Inflammatory macrophage treated with lipopolysaccharide for 1 hour (primary cell): Measurements from ENCODE around the gene C12orf50.
"Not testable (repeated sequence)": the region's sequence is repeated elsewhere in the genome, so short reads cannot be mapped to it uniquely, and the experiment has no call there.

Source experiments
- DNase-seq, 2 donors: peaks; one replicate each; pipeline ENCODE4 v3.0.0-alpha.2; 2020 to 2022

Gene C12orf50

GRCh38 chr12:87985069-87985675 lies 44.0 kb downstream of the C12orf50 start:
- no peak for DNase-seq

DNA sequence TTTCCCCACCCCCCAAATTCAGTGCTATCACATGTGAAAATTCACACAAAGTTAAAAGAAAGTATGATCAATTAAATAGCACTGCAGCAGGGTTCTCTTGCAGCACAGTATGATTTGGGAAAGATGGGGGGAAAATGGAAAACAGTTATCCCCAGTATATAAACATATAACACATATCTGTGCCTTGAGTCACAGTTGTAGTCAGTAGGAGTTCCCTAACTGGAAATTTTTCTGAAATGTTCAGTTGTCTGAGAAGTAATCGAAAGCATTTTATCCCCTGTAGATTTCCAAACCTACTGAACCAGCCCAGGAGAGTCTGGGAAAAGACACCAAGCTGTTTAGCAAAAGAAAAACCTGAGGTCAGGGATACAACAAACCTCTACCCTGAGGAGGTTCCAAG lies 47.0 kb downstream of the C12orf50 start:
- no peak for DNase-seq

GRCh38 chr12:87981495-87981894 lies 47.7 kb downstream of the C12orf50 start:
- DNase-seq = no peak

DNA sequence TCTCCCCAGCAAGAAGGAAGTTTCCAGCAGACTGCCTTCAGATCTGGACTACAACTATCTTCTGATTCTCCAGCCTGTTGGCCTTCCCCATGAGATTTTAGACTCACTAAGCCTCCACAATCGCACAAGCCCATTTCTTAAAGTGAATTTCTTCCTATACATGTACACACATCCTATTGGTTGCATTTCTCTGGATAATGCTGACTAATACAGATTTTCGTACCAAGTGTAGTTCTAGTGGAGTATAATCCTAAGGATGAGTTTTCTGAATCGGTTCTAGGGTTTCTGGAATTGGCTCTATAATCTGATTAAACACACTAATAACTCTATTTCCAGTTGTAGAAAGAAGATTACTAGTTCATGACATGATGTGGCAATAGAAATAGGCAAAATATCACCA lies 53.3 kb downstream of the C12orf50 start:
- no peak for DNase-seq

DNA sequence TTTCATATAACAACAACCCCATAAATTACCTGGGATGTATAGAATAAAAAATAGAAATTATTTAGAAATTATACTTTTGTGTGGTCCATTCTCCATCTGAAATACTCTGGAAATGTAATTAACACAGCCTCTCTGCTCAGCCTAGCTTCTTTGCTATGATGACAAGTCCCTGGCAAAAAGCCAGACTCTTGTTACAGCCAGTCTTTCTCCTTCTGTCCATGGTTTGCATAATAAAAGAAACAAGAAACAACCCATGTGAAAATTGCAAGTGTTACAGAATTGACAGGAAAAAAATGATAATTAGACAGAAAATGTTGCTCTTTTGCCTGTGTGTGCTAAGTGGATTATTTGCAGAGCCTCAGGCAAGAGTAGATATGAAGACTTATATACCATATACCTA lies 61.3 kb downstream of the C12orf50 start:
- DNase-seq = no peak

DNA sequence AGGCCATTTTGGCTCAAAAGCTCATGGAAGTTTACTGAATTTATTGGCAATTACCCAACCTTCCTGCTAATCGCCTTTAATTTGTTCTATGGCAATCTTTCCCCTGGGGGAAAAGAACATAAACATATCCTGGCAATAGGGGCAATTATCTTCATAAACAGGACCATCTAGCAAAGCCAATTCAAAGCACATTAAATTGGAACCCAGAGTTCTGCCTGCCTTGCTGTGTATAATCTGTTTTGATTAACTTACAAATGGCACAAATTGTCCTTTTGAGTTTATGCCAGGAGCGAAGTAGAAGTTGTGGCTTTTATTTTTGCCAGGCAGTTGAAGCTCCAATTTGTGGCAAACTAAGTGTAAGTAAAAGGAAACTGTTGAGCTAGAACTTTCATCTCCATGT lies 68.6 kb downstream of the C12orf50 start:
- DNase-seq = no peak

GRCh38 chr12:87954028-87954427 lies 75.2 kb downstream of the C12orf50 start:
- not testable (repeated sequence) for DNase-seq

GRCh38 chr12:87953256-87953860 lies 75.8 kb downstream of the C12orf50 start:
- no peak for DNase-seq

- no peak for DNase-seq
Observed at GRCh38 chr12:87952850-87953249, 76.4 kb downstream of the C12orf50 start.

- DNase-seq = no peak
Observed at GRCh38 chr12:87952223-87952622, 77.0 kb downstream of the C12orf50 start.

DNA sequence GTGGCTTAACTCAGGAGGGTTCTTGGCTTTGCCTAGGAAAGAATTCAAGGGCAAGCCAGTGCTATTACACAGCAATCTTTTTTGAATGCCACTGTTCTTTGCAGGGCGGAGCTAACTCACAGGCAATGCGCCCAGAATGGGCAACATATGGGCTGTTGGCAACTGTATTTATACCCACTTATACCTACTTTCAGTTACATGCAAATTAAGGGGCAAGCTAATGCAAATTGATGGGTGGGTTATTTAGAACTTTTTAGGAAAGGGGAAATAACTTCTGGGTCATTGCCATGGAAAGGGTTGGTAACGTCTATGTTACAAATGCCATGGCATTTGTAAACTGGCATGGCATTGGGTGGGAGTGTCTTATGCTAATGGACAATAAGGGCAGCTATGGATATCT lies 85.4 kb downstream of the C12orf50 start:
- no peak for DNase-seq

- DNase-seq = no peak
Observed at GRCh38 chr12:87943023-87943422, 86.2 kb downstream of the C12orf50 start.

GRCh38 chr12:87939182-87939581 lies 90.0 kb downstream of the C12orf50 start:
- no peak for DNase-seq

GRCh38 chr12:87935216-87935615 lies 94.0 kb downstream of the C12orf50 start:
- no peak for DNase-seq

DNA sequence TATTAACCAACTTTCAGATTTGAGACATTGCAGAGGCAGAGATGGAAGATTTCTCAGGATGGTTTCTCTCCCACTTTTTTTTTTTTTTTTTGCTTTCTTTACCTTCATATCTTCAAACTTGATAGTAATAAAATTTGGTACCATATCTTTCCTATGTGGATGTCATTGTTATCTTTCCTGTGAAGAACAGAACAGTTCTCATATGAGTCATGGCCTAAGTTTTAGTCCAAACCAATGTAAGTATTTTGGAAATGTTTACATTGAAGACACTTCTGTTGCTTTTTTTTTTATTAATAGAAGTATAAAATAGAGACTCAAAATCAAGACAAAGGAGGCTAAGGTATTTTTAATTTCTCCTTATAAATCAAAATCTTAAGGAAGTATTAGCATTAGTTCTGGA lies 95.2 kb downstream of the C12orf50 start:
- no peak for DNase-seq

DNA sequence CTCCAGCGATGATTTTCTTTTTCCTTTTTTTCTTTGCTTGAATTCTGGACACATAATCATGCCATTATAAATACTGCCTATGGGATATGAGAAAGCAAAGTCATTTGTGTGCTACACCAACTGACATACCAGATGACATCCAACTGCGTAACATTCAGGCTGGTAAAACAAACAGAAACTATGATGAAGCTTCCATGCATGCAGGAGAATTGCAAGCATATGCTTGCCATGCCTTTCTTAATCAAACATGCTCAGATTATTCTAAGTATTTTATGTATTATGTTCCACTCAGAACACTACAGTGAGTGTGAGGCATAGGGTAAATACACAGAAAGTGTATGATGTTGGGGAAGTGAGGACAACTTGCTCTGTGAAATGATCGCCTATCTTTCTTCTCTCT lies 97.4 kb downstream of the C12orf50 start:
- DNase-seq = no peak

DNA sequence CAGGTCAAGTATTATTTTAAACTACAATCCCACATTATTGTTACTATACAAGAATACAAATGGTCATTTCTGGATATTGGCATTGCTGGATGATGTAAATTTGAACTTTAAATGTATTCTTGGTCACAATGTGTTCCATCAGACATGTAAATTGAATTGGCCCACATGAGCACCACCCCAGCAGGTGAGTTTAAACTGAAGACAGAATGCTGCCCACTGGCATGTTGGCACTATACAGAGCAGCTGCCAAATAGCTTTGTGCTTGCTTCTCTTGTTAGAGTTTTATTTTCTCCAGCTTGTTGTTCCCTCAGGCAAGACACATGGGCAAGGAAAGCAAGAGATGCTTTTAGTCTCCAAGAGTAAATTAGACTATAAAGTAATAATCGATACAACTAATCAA lies 98.6 kb downstream of the C12orf50 start:
- no peak for DNase-seq
